GM12864 (cell line): ENCODE results near the gene CASP14.
"Not testable (repeated sequence)": the region's sequence is repeated elsewhere in the genome, so short reads cannot be mapped to it uniquely, and the experiment has no call there.

Experiments
- DNase-seq: peaks from one replicate; pipeline ENCODE4 v3.0.0-alpha.2; 2011; ENCODE audit warnings: low read depth
- H3K4me3 ChIP-seq: 2 replicates; pipeline ENCODE4 v1.5.1; 2011; ENCODE audit warnings: mild to moderate bottlenecking, low read depth, low read length, control low read depth
- TF ChIP-seq, protein P1 (sequence below): IDR thresholded peaks from 2 replicates; pipeline ENCODE4 v1.5.1; 2011; ENCODE audit warnings: low read depth, mild to moderate bottlenecking, moderate library complexity, low read length, control low read depth, inconsistent platforms; ENCODE audit errors: missing control alignments

The CASP14 gene

DNA sequence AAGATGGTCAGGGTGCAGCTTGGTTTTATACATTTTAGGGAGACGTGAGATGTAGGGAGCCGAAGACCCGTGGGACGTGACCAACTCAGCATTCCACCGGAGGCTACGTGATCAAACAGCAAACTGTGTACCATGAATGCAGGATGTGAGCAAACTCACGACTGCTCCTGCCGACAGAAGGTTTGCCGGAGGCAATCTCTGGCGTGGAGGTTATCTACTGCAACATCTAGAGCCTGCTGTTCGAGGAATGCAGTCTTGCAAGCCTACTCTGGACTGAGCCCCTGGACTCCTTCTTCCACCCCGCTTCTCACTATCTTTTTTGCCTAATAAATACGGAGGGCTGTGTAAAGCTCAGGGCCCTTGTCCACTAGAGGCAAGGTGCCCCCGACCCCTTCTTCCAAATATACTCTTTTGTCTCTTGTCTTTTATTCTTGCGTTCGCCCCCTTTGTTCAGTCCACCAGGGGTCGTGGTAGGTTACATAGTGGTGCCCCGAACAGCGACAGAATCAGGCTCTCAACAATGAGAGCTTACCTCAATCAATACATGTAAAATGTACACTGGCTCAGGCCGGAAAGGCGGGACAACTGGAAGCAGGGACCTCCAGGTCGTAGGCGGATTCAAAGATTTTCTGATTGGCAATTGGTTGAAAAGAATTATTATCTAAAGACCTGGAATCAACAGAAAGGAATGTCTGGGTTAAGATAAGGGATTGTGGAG is 23.8 kb downstream of the CASP14 start:
- DNase-seq = no peak
- no peak overlapping the region for H3K4me3 ChIP-seq
- TF ChIP-seq, protein P1, sequence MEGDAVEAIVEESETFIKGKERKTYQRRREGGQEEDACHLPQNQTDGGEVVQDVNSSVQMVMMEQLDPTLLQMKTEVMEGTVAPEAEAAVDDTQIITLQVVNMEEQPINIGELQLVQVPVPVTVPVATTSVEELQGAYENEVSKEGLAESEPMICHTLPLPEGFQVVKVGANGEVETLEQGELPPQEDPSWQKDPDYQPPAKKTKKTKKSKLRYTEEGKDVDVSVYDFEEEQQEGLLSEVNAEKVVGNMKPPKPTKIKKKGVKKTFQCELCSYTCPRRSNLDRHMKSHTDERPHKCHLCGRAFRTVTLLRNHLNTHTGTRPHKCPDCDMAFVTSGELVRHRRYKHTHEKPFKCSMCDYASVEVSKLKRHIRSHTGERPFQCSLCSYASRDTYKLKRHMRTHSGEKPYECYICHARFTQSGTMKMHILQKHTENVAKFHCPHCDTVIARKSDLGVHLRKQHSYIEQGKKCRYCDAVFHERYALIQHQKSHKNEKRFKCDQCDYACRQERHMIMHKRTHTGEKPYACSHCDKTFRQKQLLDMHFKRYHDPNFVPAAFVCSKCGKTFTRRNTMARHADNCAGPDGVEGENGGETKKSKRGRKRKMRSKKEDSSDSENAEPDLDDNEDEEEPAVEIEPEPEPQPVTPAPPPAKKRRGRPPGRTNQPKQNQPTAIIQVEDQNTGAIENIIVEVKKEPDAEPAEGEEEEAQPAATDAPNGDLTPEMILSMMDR = no peak

DNA sequence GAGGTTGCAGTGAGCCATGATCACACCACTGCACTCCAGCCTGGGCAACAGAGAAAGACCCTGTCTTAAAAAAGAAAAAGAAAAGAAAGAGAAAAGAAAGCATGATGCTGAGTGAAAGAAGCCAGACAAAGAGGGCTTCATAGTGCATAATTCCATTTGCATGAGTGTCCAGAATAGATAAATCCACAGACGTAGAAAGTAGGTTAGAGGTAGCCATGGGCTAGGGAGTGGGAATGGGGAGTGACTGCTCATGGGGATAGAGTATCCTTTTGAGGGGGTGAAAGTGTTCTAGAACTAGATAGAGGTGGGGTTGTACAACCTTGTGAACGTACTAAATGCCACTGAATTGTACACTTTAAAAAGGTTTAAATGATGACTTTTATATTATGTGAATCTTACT is 25.1 kb downstream of the CASP14 start:
- DNase-seq = no peak
- no peak overlapping the region for H3K4me3 ChIP-seq
- TF ChIP-seq, protein P1 = no peak

DNA sequence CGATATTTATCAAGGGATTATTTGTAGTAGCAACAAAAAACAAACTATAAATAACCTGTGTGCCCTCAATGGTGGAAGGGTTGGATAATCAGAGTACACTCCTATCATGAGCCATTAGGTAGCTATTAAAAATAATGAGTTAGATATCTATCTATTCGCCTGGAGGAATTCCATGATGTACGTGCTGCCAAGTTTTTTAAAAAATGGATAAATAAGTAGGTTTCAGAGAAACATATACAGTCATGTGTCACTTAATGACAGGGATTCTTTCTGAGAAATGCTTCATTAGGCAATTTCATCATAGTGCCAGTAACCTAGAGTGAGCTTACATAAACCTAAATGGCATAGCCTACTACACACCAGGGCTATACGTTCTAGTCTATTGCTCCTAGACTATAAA is 26.5 kb downstream of the CASP14 start:
- DNase-seq = no peak
- no peak overlapping the region for H3K4me3 ChIP-seq
- TF ChIP-seq, protein P1 = no peak

DNA sequence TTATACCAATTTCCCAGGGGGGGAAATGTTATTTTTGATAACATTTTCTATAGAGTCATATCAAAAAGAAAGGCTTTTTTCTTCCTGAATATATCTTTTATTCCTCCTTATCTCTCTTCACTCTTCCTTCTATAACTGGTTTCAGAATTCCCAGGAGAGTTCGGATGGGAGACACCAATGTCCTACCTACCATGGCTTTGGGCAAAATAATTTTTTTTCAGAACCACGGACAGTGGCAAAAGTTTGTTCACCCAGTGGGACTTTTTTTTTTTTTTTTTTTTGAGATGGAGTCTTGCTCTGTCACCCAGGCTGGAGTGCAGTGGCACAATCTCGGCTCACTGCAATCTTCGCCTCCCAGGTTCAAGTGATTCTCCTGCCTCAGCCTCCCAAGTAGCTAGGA is 30.7 kb downstream of the CASP14 start:
- H3K4me3 ChIP-seq, DNase-seq: not testable (repeated sequence)

DNA sequence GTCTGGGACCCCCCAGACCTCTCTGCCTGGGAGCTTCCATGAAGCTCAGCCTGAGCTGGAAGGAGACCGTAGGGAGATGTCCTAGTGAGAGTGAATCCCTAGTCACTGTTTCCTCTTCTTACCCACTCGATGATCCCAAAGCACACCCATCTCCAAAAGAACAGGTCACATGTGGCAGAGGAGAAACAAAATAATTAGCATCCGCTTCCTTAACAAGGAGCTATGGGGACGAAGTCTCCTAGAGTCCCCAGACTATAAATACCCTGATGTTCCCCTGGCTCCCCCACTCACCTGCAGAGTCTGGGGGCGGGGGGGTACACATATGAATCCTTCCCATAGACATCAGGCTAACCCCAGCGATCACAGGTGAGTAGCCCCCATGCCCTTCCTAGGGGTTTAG is 32.6 kb downstream of the CASP14 start, which contains the start of gene OR1I1:
Gene OR1I1 (plus strand): TSS at position 301 of the 400 bp plus-strand sequence. CDS start 4,855 bp downstream, outside the sequence.
- H3K4me3 ChIP-seq = no peak within 1 kb of the TSS
- TF ChIP-seq, protein P1 = no peak
- DNase-seq = no peak

DNA sequence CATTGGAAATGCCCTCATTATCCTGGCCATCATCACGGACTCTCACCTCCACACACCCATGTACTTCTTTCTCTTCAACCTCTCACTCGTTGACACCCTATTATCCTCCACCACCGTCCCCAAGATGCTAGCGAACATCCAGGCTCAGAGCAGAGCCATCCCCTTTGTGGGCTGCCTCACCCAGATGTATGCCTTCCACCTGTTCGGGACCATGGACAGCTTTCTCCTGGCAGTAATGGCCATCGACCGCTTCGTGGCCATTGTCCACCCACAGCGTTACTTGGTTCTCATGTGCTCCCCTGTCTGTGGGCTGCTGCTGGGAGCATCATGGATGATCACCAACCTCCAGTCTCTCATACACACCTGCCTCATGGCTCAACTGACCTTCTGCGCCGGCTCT is 37.9 kb downstream of the CASP14 start:
- TF ChIP-seq, protein P1 = no peak
- H3K4me3 ChIP-seq = no peak overlapping the region
- no peak for DNase-seq

DNA sequence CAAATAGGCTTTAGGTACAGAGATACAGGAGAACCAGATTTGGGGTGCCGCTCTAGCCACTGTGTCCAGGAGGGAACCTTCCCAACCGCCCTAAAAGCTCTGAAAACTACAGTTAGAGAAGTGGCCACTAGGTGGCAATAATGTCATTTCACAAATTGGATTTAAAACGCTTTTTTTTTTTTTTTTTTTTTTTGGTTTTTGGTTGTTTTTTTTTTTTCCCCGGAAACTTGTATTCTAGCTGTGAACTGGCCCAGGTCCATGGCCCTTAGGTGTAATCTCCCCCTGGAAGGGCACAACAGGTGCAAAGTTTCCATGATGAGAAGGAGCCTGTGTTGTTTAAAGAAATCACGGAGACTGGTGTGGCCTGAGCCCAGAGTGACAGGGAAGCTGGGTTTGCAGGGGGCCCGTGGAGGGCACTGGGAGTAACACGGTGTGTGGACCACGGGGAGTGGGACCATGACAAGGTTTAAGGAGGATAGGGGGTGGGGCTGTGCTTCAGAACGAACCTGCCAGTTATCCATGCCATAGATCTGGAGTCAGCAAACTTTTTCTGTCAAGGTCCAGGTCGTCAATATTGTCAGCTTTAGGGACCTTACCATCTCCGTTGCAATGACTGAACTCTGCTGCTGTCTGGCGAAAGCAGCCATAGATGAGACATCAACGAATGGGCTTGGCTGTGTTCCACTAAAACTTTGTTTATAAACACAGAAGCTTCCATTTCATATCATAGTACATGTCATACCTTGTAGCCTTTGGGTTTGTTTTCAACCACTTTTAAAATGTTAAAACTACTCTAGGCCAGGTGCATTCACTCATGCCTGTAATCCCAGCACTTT is 42.9 kb downstream of the CASP14 start:
- no peak overlapping the region for H3K4me3 ChIP-seq
- TF ChIP-seq, protein P1 = peak; percentile 57
- DNase-seq = peak; percentile 55
